Camera-type eye (tissue), 1 donor: ENCODE data around the gene PPM1J. TPM values are rescaled to one million over a fixed set of nuclear protein-coding genes. Genes with fewer than 3 reads are reported as not detected.

Experiments
- total RNA-seq: library from RNA; depleted of rRNA; stranded (reverse); fragments of >200 nt; gene quantifications from one replicate; pipeline ENCODE4 v1.2.3, GENCODE V29; 2014

Gene PPM1J
- 1.8 TPM for total RNA-seq

GRCh38 chr1:112715264-112716053 lies at the start of gene PPM1J:
Gene PPM1J, minus strand, starts transcription at chr1:112715332. Its CDS starts 31 bp downstream, at chr1:112715301.

GRCh38 chr1:112706505-112707220 lies 8.5 kb downstream of the PPM1J start, which contains the start of gene RHOC:
Gene RHOC, minus strand, starts transcription at chr1:112707127. Its CDS starts 3,328 bp downstream, at chr1:112703799.

GRCh38 chr1:112674440-112674985 lies 40.6 kb downstream of the PPM1J start, which contains the start of gene MOV10:
Gene MOV10, plus strand, starts transcription at chr1:112674659. Its CDS starts 254 bp downstream, at chr1:112674913.

Other genes with a start within 250 kb of the PPM1J start
- 50.8 TPM for gene WNT2B, start 206.4 kb downstream of the PPM1J start, total RNA-seq
- gene ST7L, start 96.2 kb downstream of the PPM1J start, total RNA-seq: 49.9 TPM
- 127 TPM for gene CAPZA1, start 95.5 kb downstream of the PPM1J start, total RNA-seq
- 34.3 TPM for gene MOV10, start 40.7 kb downstream of the PPM1J start, total RNA-seq
- gene RHOC, start 8.2 kb downstream of the PPM1J start, total RNA-seq: 99.1 TPM
- gene SLC16A1, start 240.9 kb upstream of the PPM1J start, total RNA-seq: 203 TPM